Myocyte (in vitro differentiated cells): ENCODE results near the gene CETN3. TPM values are rescaled to one million over a fixed set of nuclear protein-coding genes. Genes with fewer than 3 reads are reported as not detected.
"Not testable (repeated sequence)": the region's sequence is repeated elsewhere in the genome, so short reads cannot be mapped to it uniquely, and the experiment has no call there.

Experiments
- DNase-seq: peaks from one replicate; pipeline ENCODE4 v3.0.0-alpha.2; 2012; ENCODE audit warnings: low read depth
- total RNA-seq: library from RNA; depleted of rRNA; stranded (reverse); fragments of >200 nt; gene quantifications from 2 replicates; pipeline ENCODE4 v1.2.3, GENCODE V29; 2014

Gene CETN3
- total RNA-seq, 1 donor from 2014 or later, result 14.0 TPM

DNA sequence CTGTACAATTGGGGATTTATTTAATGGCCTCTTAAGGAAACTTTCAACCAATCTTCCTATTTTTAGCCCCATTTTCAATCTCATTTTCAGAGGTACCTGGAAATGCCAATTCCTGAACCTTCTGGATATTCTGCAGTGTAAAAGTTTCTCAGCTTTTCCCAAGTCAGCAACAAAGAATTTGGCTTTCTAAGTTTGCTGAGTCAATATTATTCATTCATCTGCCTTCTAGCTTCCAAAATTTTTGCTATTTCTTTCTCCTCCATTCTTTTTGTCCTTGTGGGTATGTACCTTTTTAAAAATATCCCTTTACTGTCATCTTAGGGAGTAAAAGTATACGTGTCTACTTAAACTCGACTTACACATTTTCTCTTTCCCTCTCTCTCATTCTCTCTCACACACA is 25.7 kb downstream of the CETN3 start:
- no peak for DNase-seq

DNA sequence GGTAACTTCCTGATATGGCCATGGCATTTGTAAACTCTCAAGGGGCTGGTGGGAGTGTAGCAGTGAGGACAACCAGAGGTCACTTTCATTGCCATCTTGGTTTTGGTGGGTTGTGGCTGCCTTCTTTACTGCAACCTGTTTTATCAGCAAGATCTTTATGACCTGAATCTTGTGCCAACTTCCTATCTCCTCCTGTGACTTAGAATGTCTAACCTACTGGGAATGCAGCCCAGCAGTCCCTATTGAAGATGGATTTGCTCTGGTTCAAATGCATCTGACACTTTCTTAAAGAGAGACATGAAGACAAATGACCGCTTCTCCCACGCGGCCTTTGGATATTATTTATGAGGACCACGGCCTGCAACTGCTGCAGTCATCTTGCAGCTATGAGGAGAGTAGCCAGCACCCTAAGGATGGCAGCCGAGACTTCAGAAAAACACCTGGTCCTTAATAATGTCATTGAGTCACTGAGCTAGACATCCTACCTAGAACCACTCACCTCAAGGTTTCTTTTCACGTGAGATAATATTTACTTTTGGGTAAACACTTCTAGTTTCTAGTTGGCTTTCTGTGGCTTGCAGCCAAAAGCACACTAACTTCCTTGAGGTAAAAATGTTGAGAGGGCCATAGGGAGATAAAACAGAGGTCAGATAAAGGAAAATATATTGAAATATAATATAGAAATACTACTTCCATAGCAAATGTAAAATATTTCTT is 28.2 kb downstream of the CETN3 start:
- no peak for DNase-seq

DNA sequence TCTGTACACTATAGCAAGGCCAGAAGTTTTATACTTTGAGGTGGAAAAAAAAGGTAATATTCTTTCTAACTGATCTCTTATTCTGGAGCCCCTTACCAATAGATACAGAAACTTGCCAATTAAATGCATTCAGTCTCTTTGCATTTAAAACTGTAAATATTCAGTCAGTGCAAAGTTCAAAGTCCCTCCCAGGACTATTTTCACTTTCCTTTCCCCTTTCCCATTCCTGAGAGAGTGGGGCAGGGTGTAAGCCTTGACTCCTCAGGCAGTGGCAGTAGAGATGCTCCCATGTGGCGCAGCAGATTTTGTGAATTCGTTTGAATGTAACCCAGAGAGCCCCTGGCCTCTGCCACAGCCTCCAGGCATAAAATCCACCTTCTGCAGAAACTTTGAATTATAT is 29.9 kb downstream of the CETN3 start:
- DNase-seq, result no peak

- no peak for DNase-seq
Observed at GRCh38 chr5:90378752-90379151, 30.8 kb downstream of the CETN3 start.

DNA sequence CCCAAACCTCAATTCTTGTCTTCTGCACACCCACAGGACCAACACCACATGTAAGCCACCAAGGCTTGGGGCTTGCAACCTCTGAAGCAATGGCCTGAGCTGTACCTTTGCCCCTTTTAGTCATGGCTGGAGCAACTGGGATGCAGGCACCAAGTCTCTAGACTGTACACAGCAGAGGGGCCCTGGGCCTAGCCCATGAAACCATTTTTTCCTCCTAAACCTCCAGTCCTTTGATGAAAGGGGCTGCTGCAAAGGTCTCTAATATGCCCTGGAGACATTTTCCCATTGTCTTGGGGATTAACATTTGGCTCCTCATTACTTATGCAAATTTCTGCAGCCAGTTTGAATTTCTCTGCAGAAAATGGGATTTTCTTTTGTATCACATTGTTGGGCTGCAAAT is 38.3 kb downstream of the CETN3 start:
- not testable (repeated sequence) for DNase-seq

GRCh38 chr5:90368454-90369246 is 40.9 kb downstream of the CETN3 start:
- peak; percentile 3 for DNase-seq

- no peak for DNase-seq
Observed at GRCh38 chr5:90367879-90368278, 41.7 kb downstream of the CETN3 start.

GRCh38 chr5:90366948-90367347 is 42.6 kb downstream of the CETN3 start:
- DNase-seq, result no peak

- no peak for DNase-seq
Observed at GRCh38 chr5:90365328-90365727, 44.2 kb downstream of the CETN3 start.

- DNase-seq, result no peak
Observed at GRCh38 chr5:90359073-90359920, 50.3 kb downstream of the CETN3 start.

- DNase-seq, result peak; percentile 16
Observed at GRCh38 chr5:90356622-90357021, 52.9 kb downstream of the CETN3 start.

DNA sequence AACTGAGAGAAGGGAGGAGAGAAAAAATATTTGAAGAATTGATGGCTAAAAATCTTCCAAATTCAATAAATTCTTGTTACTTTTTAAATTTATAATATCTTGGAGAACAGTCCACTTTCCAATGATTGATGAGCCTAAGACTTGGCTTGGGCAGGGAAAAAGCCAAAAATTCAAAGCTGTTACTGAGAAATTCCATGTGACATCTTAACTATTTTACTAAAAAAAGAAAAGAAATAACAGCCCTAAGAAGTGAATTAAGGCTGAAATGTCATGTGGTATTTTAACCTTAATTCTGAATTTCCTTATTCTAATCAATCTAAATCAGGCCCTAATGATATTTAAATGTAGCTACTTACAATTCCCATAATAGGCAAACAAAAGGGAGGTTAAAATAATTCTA is 53.4 kb downstream of the CETN3 start:
- DNase-seq, result no peak

- DNase-seq, result no peak
Observed at GRCh38 chr5:90355635-90356034, 53.9 kb downstream of the CETN3 start.

DNA sequence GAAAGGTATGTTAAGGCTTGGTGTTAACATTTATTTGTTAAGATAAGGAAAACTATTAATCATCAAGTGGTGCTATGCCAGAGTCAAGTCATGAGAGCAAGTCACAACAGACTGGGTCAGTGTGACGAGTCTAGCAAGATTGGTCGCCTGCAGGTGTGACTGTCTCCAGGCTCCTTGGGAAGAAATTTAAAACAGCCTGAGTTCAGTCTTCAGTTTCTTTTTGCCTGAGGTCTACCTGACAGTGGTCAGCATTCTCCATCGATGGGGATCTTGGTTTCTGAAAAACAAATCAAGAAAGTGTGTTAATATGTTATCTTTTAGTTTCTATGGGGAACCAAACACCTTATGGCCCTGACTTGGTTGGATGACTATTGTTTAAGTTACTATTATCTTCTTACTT is 56.3 kb downstream of the CETN3 start:
- no peak for DNase-seq

GRCh38 chr5:90351101-90351500 is 58.5 kb downstream of the CETN3 start:
- no peak for DNase-seq

DNA sequence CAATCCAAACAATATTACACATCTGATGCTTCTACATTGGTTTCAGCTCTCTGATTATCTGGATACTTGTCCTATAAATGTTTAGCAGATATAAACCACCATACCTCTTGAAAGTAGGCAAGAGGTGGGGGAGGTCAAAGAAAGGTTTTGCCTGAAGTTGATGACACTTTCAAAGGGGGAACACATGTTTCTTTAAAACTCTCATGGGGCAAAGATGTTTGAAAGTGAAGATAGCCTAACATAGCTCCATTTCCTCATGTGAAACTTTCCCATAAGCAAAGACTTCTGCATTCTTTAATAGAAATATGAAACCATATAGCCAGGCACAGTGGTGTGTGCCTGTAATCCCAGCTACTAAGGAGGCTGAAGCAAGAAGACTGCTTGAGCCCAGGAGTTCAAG is 62.1 kb downstream of the CETN3 start:
- DNase-seq, result no peak

- DNase-seq, result peak; percentile 37
Observed at GRCh38 chr5:90345684-90346083, 63.9 kb downstream of the CETN3 start.

DNA sequence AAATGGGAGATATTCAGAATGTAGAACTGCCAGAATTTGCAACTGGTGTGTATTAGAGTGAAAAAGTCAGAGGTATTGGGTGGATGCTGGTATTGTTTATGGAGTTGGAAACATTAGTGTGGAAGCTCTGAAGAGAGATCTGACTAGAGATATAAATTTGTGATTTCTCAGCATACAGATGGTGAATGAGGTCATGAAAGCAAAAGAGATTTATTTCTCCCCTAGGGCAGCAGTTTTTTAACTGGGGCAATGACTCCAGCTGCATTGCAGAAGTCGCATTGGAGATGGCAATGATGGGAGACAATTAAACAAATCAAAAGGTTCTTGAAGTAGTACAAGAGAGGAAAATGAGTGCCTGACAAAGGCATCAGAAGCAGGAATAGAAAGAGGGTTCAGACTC is 64.9 kb downstream of the CETN3 start:
- no peak for DNase-seq

DNA sequence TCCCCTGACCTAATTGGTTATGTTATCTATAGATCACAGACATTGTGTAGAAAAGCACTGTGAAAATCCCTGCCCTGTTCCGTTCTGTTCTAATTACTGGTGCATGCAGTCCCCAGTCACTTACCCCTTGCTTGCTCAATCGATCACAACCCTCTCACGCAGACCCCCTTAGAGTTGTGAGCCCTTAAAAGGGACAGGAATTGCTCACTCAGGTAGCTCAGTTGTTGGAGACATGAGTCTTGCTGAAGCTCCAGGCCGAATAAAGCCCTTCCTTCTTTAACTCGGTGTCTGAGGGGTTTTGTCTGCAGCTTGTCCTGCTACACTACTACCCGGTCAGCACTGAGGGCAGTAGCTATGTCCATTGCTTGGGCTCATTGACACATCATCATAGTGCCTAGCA is 65.8 kb downstream of the CETN3 start:
- DNase-seq, result not testable (repeated sequence)

- no peak for DNase-seq
Observed at GRCh38 chr5:90342576-90342975, 67.0 kb downstream of the CETN3 start.
